HG02884 (cell line): ENCODE data around the gene TSPAN31.
"Not testable (repeated sequence)": the region's sequence is repeated elsewhere in the genome, so short reads cannot be mapped to it uniquely, and the experiment has no call there.

Experiments used
- ATAC-seq: cut with Tn5 transposase; IDR thresholded peaks from one replicate; pipeline ENCODE4 v1.9.1; 2021; ENCODE audit warnings: mild to moderate bottlenecking, moderate library complexity; ENCODE audit not compliant: unreplicated experiment

The TSPAN31 gene

GRCh38 chr12:57721846-57722608 lies 22.8 kb upstream of the TSPAN31 start:
- ATAC-seq: not testable (repeated sequence)

- no peak for ATAC-seq
Measured at GRCh38 chr12:57722716-57723629, 21.9 kb upstream of the TSPAN31 start.

GRCh38 chr12:57723630-57723962 lies 21.2 kb upstream of the TSPAN31 start:
- no peak for ATAC-seq

- ATAC-seq: no peak
Measured at GRCh38 chr12:57724003-57724935, 20.6 kb upstream of the TSPAN31 start.

GRCh38 chr12:57724936-57725740 lies 19.7 kb upstream of the TSPAN31 start:
- no peak for ATAC-seq

- no peak for ATAC-seq
Measured at GRCh38 chr12:57725851-57726150, 19.0 kb upstream of the TSPAN31 start.

GRCh38 chr12:57726151-57726883 lies 18.5 kb upstream of the TSPAN31 start:
- ATAC-seq: no peak

GRCh38 chr12:57726884-57727757 lies 17.7 kb upstream of the TSPAN31 start:
- ATAC-seq: no peak

GRCh38 chr12:57727758-57728395 lies 17.0 kb upstream of the TSPAN31 start:
- ATAC-seq: no peak

- ATAC-seq: no peak
Measured at GRCh38 chr12:57729321-57729844, 15.5 kb upstream of the TSPAN31 start.

- ATAC-seq: no peak
Measured at GRCh38 chr12:57730336-57731067, 14.3 kb upstream of the TSPAN31 start.

- ATAC-seq: no peak
Measured at GRCh38 chr12:57731411-57732080, 13.3 kb upstream of the TSPAN31 start.

GRCh38 chr12:57732270-57732669 lies 12.6 kb upstream of the TSPAN31 start:
- no peak for ATAC-seq

GRCh38 chr12:57732726-57733593 lies 11.9 kb upstream of the TSPAN31 start:
- no peak for ATAC-seq

- ATAC-seq: no peak
Measured at GRCh38 chr12:57733928-57734327, 10.9 kb upstream of the TSPAN31 start.

- ATAC-seq: no peak
Measured at GRCh38 chr12:57734591-57734990, 10.2 kb upstream of the TSPAN31 start.
